A673 (cell line): ENCODE results near the gene OR2D2.

ENCODE experiments used
- CTCF ChIP-seq: fragments of 300-800, 200-600 bp; sonication (generic); conservative IDR thresholded peaks from 2 replicates; pipeline ENCODE4 v1.5.1; 2017; ENCODE audit warnings: low read depth, mild to moderate bottlenecking, antibody characterized with exemption, low read length, moderate library complexity, mixed read lengths
- EZH2 ChIP-seq: fragments of 200-600 bp; sonication (generic); IDR thresholded peaks from 2 replicates; pipeline ENCODE4 v1.6.1; 2017; ENCODE audit warnings: borderline replicate concordance, low read depth, mild to moderate bottlenecking, mixed read lengths, antibody characterized with exemption, low read length; ENCODE audit not compliant: poor library complexity, severe bottlenecking

- TF ChIP-seq CTCF (no peak), EZH2 (no peak)
Measured at GRCh38 chr11:6864438-6864837, 27.9 kb downstream of the OR2D2 start.
